K562 (cell line): ENCODE data around the gene ZBTB39. TPM values are rescaled to one million over a fixed set of nuclear protein-coding genes. Genes with fewer than 3 reads are reported as not detected.

ENCODE experiments used
- BHLHE40 ChIP-seq: IDR thresholded peaks from 2 replicates; pipeline ENCODE4 v1.6.1; 2011; ENCODE audit warnings: low read length, improper control_type of control experiment
- DPF2 ChIP-seq: fragments of 450-650 bp; IDR thresholded peaks from 2 replicates; pipeline ENCODE4 v1.6.1; 2016
- EP300 ChIP-seq: IDR thresholded peaks from 2 replicates; pipeline ENCODE4 v1.6.1; 2012; ENCODE audit warnings: low read length, improper control_type of control experiment
- FOXA3 ChIP-seq, 2 experiments: fragments of 450-650 bp in 1 of 2; sonication (generic) in 1 of 2; formaldehyde crosslinking; IDR thresholded peaks in 1 of 2; conservative IDR thresholded peaks in 1 of 2; 2 replicates each; pipeline versions ENCODE4 v1.4.0 to v1.8.0; 2020 to 2022; ENCODE audit warnings: mild to moderate bottlenecking in 2 of 2, missing genetic modification reagents in 1 of 2
- HMBOX1 ChIP-seq: sonication (generic); IDR thresholded peaks from 2 replicates; pipeline ENCODE4 v1.6.1; 2016
- MNT ChIP-seq, 2 experiments: fragments of 450-650 bp; conservative IDR thresholded peaks; 2 replicates each; pipeline ENCODE4 v1.6.1; 2017; ENCODE audit warnings: mild to moderate bottlenecking in 2 of 2, moderate library complexity in 2 of 2
- PPARD ChIP-seq: fragments of 250-450 bp; sonication (Bioruptor Pico); IDR thresholded peaks from 2 replicates; pipeline ENCODE4 v1.8.0; 2022; ENCODE audit warnings: inconsistent platforms, mild to moderate bottlenecking, moderate library complexity
- RBM25 ChIP-seq: fragments of 200-400 bp; formaldehyde crosslinking; IDR thresholded peaks from 2 replicates; pipeline ENCODE4 v1.6.1; 2018; ENCODE audit warnings: low read length, low read depth, moderate library complexity; ENCODE audit not compliant: severe bottlenecking
- RBM34 ChIP-seq: fragments of 200-400 bp; formaldehyde crosslinking; IDR thresholded peaks from 2 replicates; pipeline ENCODE4 v1.6.1; 2018; ENCODE audit warnings: low read length, borderline replicate concordance; ENCODE audit not compliant: insufficient read depth
- RFX1 ChIP-seq: fragments of 450-650 bp; IDR thresholded peaks from 2 replicates; pipeline ENCODE4 v1.6.1; 2016; ENCODE audit warnings: mild to moderate bottlenecking, moderate library complexity
- SMARCC2 ChIP-seq: fragments of 450-650 bp; IDR thresholded peaks from 2 replicates; pipeline ENCODE4 v1.6.1; 2017; ENCODE audit warnings: antibody characterized with exemption, moderate library complexity, mild to moderate bottlenecking, low read depth
- TRIM25 ChIP-seq: fragments of 450-650 bp; IDR thresholded peaks from 2 replicates; pipeline ENCODE4 v1.7.0; 2016; ENCODE audit warnings: borderline replicate concordance
- TSHZ1 ChIP-seq: fragments of 250-450 bp; sonication (Bioruptor Pico); IDR thresholded peaks from 2 replicates; pipeline ENCODE4 v1.4.0; 2020; ENCODE audit warnings: mild to moderate bottlenecking, moderate library complexity
- ZNF41 ChIP-seq: fragments of 250-450 bp; sonication (Bioruptor Pico); conservative IDR thresholded peaks from 2 replicates; pipeline ENCODE4 v1.4.0; 2020; ENCODE audit warnings: mild to moderate bottlenecking
- polyA plus RNA-seq, 8 experiments: library from polyadenylated mRNA; depleted of rRNA in 4 of 8; stranded (reverse) in 5 of 8; unstranded in 3 of 8; fragments of >200 nt; fragmentation: Nextera tagmentation in 2 of 8; fragmentation: Illumina TruSeq in 1 of 8; extraction: Ambion mirVana in 2 of 8; extraction: Trizol in 1 of 8; gene quantifications; 2 replicates each; pipeline versions ENCODE4 v1.2.1 to v1.2.3, GENCODE V29; 2011 to 2014; ENCODE audit warnings: inconsistent platforms in 1 of 8, missing spikeins in 1 of 8
- total RNA-seq, 7 experiments: library from RNA; depleted of rRNA in 6 of 7; stranded (reverse); fragments of >200 nt in 6 of 7; fragmentation: Illumina TruSeq in 2 of 7; extraction: Trizol in 2 of 7; gene quantifications; 2 replicates each; pipeline versions ENCODE4 v1.2.1 to v1.2.3, GENCODE V29; 2011 to 2021; ENCODE audit warnings: low replicate concordance in 1 of 7
- TF ChIP-seq, protein P1 (sequence below): fragments of 200-800 bp; sonication (Bioruptor generic); IDR thresholded peaks from 2 replicates; pipeline ENCODE4 v1.6.1; 2017; ENCODE audit warnings: missing genetic modification characterization, missing compliant biosample characterization
- TF ChIP-seq, protein P2 (sequence below): fragments of 250-450 bp; sonication (Bioruptor Pico); IDR thresholded peaks from 2 replicates; pipeline ENCODE4 v1.5.0; 2020; ENCODE audit warnings: mild to moderate bottlenecking

The ZBTB39 gene
- total and polyA plus RNA-seq, 9 of the 15 experiments (the other 6 are each of a cell fraction or from before 2014, with no cell fraction given): 3.3 to 13.3 (median 8.6) TPM

GRCh38 chr12:57039016-57039798, 32.9 kb upstream of the ZBTB39 start (continued):
- peak in 1 of 2 experiments; percentile 30; a peak in 1 of 4 replicates for TF ChIP-seq MNT (conservative IDR thresholded peaks at IDR 0.05)
- no peak for TF ChIP-seq TRIM25
- no peak for TF ChIP-seq TSHZ1 (CRISPR knock-in tag)
- TF ChIP-seq RBM34: no peak
- no peak for TF ChIP-seq PPARD (CRISPR knock-in tag)
- no peak for TF ChIP-seq RBM25
- TF ChIP-seq, protein P1, sequence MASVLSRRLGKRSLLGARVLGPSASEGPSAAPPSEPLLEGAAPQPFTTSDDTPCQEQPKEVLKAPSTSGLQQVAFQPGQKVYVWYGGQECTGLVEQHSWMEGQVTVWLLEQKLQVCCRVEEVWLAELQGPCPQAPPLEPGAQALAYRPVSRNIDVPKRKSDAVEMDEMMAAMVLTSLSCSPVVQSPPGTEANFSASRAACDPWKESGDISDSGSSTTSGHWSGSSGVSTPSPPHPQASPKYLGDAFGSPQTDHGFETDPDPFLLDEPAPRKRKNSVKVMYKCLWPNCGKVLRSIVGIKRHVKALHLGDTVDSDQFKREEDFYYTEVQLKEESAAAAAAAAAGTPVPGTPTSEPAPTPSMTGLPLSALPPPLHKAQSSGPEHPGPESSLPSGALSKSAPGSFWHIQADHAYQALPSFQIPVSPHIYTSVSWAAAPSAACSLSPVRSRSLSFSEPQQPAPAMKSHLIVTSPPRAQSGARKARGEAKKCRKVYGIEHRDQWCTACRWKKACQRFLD: no peak
- no peak for TF ChIP-seq HMBOX1
- no peak for TF ChIP-seq RFX1
- no peak for TF ChIP-seq FOXA3 (CRISPR knock-in tag; conservative IDR thresholded peaks at IDR 0.05 in 1 of 2, IDR thresholded peaks at IDR 0.05 in 1 of 2)
- TF ChIP-seq DPF2: peak; percentile 85
- 0 out of 2 replicates have a peak, but pooled peaks have one; percentile 19 for TF ChIP-seq SMARCC2
- TF ChIP-seq, protein P2, sequence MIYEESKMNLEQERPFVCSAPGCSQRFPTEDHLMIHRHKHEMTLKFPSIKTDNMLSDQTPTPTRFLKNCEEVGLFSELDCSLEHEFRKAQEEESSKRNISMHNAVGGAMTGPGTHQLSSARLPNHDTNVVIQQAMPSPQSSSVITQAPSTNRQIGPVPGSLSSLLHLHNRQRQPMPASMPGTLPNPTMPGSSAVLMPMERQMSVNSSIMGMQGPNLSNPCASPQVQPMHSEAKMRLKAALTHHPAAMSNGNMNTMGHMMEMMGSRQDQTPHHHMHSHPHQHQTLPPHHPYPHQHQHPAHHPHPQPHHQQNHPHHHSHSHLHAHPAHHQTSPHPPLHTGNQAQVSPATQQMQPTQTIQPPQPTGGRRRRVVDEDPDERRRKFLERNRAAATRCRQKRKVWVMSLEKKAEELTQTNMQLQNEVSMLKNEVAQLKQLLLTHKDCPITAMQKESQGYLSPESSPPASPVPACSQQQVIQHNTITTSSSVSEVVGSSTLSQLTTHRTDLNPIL (CRISPR knock-in tag): no peak
- peak; percentile 85 for TF ChIP-seq BHLHE40
- TF ChIP-seq ZNF41 (CRISPR knock-in tag): no peak
- peak; percentile 71 for TF ChIP-seq EP300
